GM12878 (cell line): ENCODE measurements around the gene TAX1BP3. TPM values are rescaled to one million over a fixed set of nuclear protein-coding genes. Genes with fewer than 3 reads are reported as not detected.

Source experiments
- ATAC-seq: fragments of 200-7000 bp; cut with Tn5 transposase; 3 replicates; pipeline ENCODE4 v1.9.1; 2020; ENCODE audit warnings: mild to moderate bottlenecking, moderate library complexity
- BruUV-seq: library from RNA; stranded (reverse); fragments of 400-500 nt; replicated peaks from 2 replicates; lab custom pipeline; 2021; lab: Mats Ljungman, UMichigan
- CTCF ChIA-PET: fragments of 300-600 bp; sonication (Branson Sonifier 250); formaldehyde crosslinking; extraction: SDS; loops from one replicate; lab custom pipeline; 2021; ENCODE audit warnings: inconsistent platforms; lab: Yijun Ruan, JAX
- POLR2A ChIA-PET: fragments of 350-600 bp; formaldehyde crosslinking; extraction: SDS; loops from one replicate; lab custom pipeline; 2021; ENCODE audit warnings: inconsistent platforms; lab: Charles Lee
- RAD21 ChIA-PET: fragments of 300-600 bp; sonication (Branson Sonifier 250); formaldehyde crosslinking; loops from one replicate; lab custom pipeline; 2023; ENCODE audit warnings: antibody characterized with exemption; ENCODE audit not compliant: unreplicated experiment; lab: Charles Lee
- SMC1A ChIA-PET: fragments of 300-600 bp; sonication (Branson Sonifier 250); formaldehyde crosslinking; loops from one replicate; lab custom pipeline; 2023; ENCODE audit not compliant: unreplicated experiment, uncharacterized antibody; lab: Charles Lee
- DNase-seq: peaks from one replicate; pipeline ENCODE4 v3.0.0-alpha.2; 2011; ENCODE audit warnings: low read depth, low spot score
- FAIRE-seq: peaks from 3 replicates; lab custom pipeline; 2011; peaks lifted over from hg19 to GRCh38; lab: Jason Lieb, UNC
- H2AFZ ChIP-seq: 2 replicates; pipeline ENCODE4 v1.6.0; 2011; ENCODE audit warnings: low read depth, low read length, control low read depth; ENCODE audit not compliant: control insufficient read depth
- H3K27ac ChIP-seq: 2 replicates; pipeline ENCODE4 v1.5.1; 2011; ENCODE audit warnings: control low read depth; ENCODE audit not compliant: control insufficient read depth, insufficient read depth
- H3K27me3 ChIP-seq, 2 experiments: replicated peaks in 1 of 2; 2 replicates each; pipeline versions ENCODE4 v1.6.0 to v1.6.1; 2011; ENCODE audit warnings: low read length in 1 of 2; ENCODE audit not compliant: control insufficient read depth in 2 of 2, insufficient read depth in 2 of 2
- H3K36me3 ChIP-seq, 2 experiments: 2 replicates each; pipeline ENCODE4 v1.5.1; 2011; ENCODE audit warnings: low read length in 1 of 2; ENCODE audit not compliant: control insufficient read depth in 2 of 2, insufficient read depth in 2 of 2
- H3K4me1 ChIP-seq: 2 replicates; pipeline ENCODE4 v1.6.1; 2011; ENCODE audit warnings: mild to moderate bottlenecking, low read length, moderate library complexity, mixed read lengths; ENCODE audit not compliant: control insufficient read depth, insufficient read depth
- H3K4me2 ChIP-seq: 2 replicates; pipeline ENCODE4 v1.6.0; 2011; ENCODE audit warnings: control low read depth; ENCODE audit not compliant: control insufficient read depth, insufficient read depth
- H3K4me3 ChIP-seq: fragments of 200-600 bp; sonication (generic); 2 replicates; pipeline ENCODE4 v1.5.1; 2016
- H3K79me2 ChIP-seq: 2 replicates; pipeline ENCODE4 v1.6.0; 2011; ENCODE audit warnings: low read length; ENCODE audit not compliant: control insufficient read depth, insufficient read depth
- H3K9ac ChIP-seq: 2 replicates; pipeline ENCODE4 v1.8.0; 2011; ENCODE audit warnings: low read length, control low read depth, mixed read lengths; ENCODE audit not compliant: control insufficient read depth, insufficient read depth
- H3K9me3 ChIP-seq: replicated peaks from 3 replicates; pipeline ENCODE4 v1.5.1; 2011; ENCODE audit warnings: mild to moderate bottlenecking, low read length; ENCODE audit not compliant: control insufficient read depth, insufficient read depth
- H4K20me1 ChIP-seq: 2 replicates; pipeline ENCODE4 v1.6.0; 2011; ENCODE audit not compliant: control insufficient read depth, insufficient read depth
- CHD2 ChIP-seq: IDR thresholded peaks from 2 replicates; pipeline ENCODE4 v1.6.1; 2011; ENCODE audit warnings: low read depth, low read length, improper control_type of control experiment, borderline replicate concordance
- E4F1 ChIP-seq: fragments of 450-650 bp; IDR thresholded peaks from 2 replicates; pipeline ENCODE4 v1.6.1; 2018; ENCODE audit warnings: borderline replicate concordance, mild to moderate bottlenecking; ENCODE audit not compliant: partially characterized antibody
- MLLT1 ChIP-seq: fragments of 450-650 bp; IDR thresholded peaks from 2 replicates; pipeline ENCODE4 v1.6.1; 2016; ENCODE audit warnings: mild to moderate bottlenecking
- REST ChIP-seq: IDR thresholded peaks from 2 replicates; pipeline ENCODE4 v1.6.1; 2012; ENCODE audit warnings: mild to moderate bottlenecking, low read depth, low read length
- SMC3 ChIP-seq: IDR thresholded peaks from 2 replicates; pipeline ENCODE4 v1.6.1; 2011; ENCODE audit warnings: low read length, improper control_type of control experiment, borderline replicate concordance
- WGBS: methylation state at CpG from one replicate; pipeline ENCODE4 v1.1.6; 2016; ENCODE audit warnings: low lambda C conversion rate; ENCODE audit not compliant: insufficient replicate concordance, insufficient coverage; ENCODE audit errors: missing lambda C conversion rate; 5-methylcytosine and 5-hydroxymethylcytosine counted together
- in situ Hi-C: fragments of 300-500 bp; cut with MboI; formaldehyde crosslinking; loops from 9 replicates; pipeline ENCODE4 v1.14.3; 2018; ENCODE audit warnings: mixed read lengths
- intact Hi-C: fragments of 100-400 bp; cut with micrococcal nuclease; formaldehyde crosslinking; loops from one replicate; pipeline ENCODE4 v1.14.2; 2022; ENCODE audit not compliant: unreplicated experiment
- polyA plus RNA-seq, 11 experiments: library from polyadenylated mRNA; depleted of rRNA in 4 of 11; unstranded in 6 of 11; stranded (reverse) in 5 of 11; fragments of >200 nt; fragmentation: Nextera tagmentation in 4 of 11; fragmentation: Illumina TruSeq in 1 of 11; extraction: Ambion mirVana in 4 of 11; extraction: Trizol in 1 of 11; gene quantifications; 1 replicate in 1 of 11; 2 replicates in 10 of 11; pipeline versions ENCODE4 v1.2.1 to v1.2.3, GENCODE V29; 2011 to 2016; ENCODE audit warnings: inconsistent platforms in 2 of 11, missing spikeins in 2 of 11, low read depth in 1 of 11
- total RNA-seq, 4 experiments: library from RNA; depleted of rRNA in 3 of 4; stranded (reverse); fragments of >200 nt in 3 of 4; fragmentation: Illumina TruSeq in 1 of 4; extraction: Trizol in 1 of 4; gene quantifications; 2 replicates each; pipeline versions ENCODE4 v1.2.1 to v1.2.3, GENCODE V29; 2013 to 2021

Gene TAX1BP3
- total and polyA plus RNA-seq, 10 of the 15 experiments (the other 5 are each of a cell fraction or from before 2014, with no cell fraction given): 1.00 to 40.4 (median 15.4) TPM

- no peak overlapping the region for H3K9ac ChIP-seq
- H3K4me1 ChIP-seq: peaks cover 21% of the 10 kb centered on the region
Observed at GRCh38 chr17:3690094-3690715, 21.8 kb upstream of the TAX1BP3 start.

More at GRCh38 chr17:3690094-3690715, 21.8 kb upstream of the TAX1BP3 start:
- BruUV-seq: no TSS peak
- Histone ChIP-seq H3K4me3 (no peak overlapping the region), H3K36me3 (no peaks in the 10 kb centered on the region; a peak in 1 of 4 replicates), H3K79me2 (peaks cover 11% of the 10 kb centered on the region), H3K9me3 (no peaks in the 10 kb centered on the region)
- in situ Hi-C loops: no loop called here
- TF ChIP-seq SMC3 (no peak), E4F1 (no peak), CHD2 (no peak), REST (no peak), MLLT1 (no peak)
- TF ChIP-seq, all 136 proteins: peak for 0
- intact Hi-C loops: loop anchor here (5.0 kb wide), 1 partner anchor 37 kb away; no protein-coding TSS in a partner anchor
- no peak overlapping the region for H3K27ac ChIP-seq
- 87% methylated on average over 22 of the region's 22 CpGs for WGBS
- SMC1A ChIA-PET: interaction anchor here (1.0 kb wide), 1 partner anchor 20 kb away, joined by 4 read pairs; no protein-coding TSS in a partner anchor
- no peak for DNase-seq
- CTCF ChIA-PET: interaction anchor here (1.4 kb wide), 1 partner anchor 48 kb away, joined by 3 read pairs; no protein-coding TSS in a partner anchor
- no peaks in the 10 kb centered on the region for H4K20me1 ChIP-seq
- no peak for ATAC-seq
- POLR2A ChIA-PET: no interaction called here
- FAIRE-seq: no peak
- RAD21 ChIA-PET: no interaction called here
- no peak overlapping the region for H2AFZ ChIP-seq
- no peak overlapping the region for H3K4me2 ChIP-seq
- no peaks in the 10 kb centered on the region for H3K27me3 ChIP-seq
